ENCODE data around the gene ZSWIM5.
"Not testable (repeated sequence)": the region's sequence is repeated elsewhere in the genome, so short reads cannot be mapped to it uniquely, and the experiment has no call there.

The ZSWIM5 gene

DNA sequence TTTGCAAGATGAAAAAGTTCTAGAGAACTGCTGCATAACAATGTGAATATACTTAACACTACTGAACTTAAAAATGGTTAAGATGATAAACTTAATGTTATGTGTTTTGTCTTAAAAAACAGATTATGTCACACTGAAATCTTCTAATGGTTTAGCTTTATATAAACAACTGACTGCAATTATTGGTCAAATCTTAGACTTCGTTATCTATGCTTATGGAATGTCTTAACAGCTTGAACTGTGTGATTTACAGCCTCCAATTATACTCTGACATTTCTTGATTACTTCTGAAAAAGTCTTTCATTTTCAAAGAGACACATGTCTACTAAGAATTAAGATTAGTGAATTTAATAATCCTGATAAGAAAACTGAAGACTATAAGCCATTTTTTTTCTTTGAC lies 71.1 kb downstream of the ZSWIM5 start:
- no peak for DNase-seq

DNA sequence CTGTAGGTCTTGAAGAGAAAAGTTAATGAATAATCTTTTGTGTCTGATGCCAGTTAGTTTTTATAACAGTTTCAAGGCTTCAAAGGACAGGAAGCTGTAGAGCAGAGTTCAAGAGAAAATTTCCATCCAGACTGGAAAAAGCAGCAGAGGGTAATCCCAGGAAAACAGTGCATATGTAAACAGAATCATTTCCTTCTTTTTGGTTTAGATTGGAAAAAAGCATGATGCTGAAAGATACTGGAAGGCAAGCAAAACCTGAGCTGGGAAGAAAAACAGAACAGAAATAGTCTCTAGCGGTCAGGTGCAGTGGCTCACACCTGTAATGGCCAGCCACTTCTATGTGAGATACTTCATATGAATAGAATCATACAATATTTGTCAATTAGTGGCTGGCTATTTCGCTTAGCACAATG lies 71.9 kb downstream of the ZSWIM5 start:
- no peak for DNase-seq

DNA sequence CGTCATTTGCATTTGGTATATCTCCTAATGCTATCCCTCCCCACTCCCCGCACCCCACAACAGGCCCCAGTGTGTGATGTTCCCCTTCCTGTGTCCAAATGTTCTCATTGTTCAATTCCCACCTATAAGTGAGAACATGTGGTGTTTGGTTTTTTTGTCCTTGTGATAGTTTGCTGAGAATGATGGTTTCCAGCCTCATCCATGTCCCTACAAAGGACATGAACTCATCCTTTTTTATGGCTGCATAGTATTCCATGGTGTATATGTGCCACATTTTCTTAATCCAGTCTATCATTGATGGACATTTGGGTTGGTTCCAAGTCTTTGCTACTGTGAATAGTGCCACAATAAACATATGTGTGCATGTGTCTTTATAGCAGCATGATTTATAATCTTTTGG lies 73.7 kb downstream of the ZSWIM5 start:
- DNase-seq, result not testable (repeated sequence)

DNA sequence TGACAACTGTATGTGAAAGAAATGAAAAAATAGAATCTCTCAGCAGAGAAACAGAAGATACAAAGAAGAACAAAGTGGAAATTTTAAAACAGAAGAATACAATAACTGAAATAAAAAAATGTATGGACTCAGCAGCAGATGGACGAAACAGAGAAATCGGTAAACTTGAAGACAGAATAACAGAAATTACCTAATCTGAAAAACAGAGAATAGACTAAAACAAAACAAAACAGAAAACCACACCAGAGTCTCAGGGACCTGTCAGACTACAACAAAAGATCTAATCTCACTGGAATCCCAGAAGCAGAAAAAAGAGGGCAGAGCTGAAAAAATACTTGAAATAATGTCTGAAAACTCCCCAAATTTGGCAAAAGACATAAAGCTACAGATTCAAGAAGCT lies 83.0 kb downstream of the ZSWIM5 start:
- no peak for DNase-seq

- no peak for DNase-seq
Measured at GRCh38 chr1:45122724-45123123, 83.7 kb downstream of the ZSWIM5 start.

- DNase-seq, result no peak
Measured at GRCh38 chr1:45117766-45118165, 88.6 kb downstream of the ZSWIM5 start.

DNA sequence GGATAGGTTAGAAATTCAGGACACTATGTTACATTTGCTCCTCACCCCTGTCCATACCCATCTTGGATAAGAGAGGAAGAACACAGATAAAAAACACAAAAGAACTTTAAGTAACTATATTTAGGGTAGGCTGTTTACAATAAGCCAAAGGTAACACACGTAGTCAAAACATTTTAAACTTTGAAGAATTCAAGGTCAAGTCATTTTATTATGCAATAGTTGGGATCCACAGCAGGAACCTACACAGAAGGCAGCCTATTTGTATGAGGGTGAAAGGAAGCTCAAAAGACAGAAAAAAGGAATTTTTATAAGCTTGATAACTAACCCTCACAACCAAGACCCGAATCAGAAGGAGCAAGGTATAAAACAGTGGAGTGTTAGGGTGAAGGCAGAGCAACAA lies 89.6 kb downstream of the ZSWIM5 start:
- no peak for DNase-seq

DNA sequence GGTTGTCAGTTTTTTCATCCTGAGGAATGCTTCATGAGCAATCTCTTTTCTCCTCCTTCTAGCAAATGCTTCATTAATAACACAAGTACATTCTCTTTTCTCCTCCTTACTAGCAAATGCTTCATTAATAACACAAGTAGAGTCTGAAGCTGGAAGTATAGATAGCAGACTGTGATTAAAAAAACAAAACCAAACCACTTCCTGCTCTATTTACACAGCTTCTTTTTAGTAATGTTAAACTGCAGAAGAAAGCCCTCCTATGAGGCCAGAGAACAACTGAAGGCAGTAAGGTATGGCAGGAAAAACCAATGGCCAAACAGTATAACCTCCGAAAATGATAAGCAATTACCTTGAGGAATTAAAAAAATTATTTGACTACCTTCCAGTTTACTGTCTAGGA lies 90.1 kb downstream of the ZSWIM5 start:
- no peak for DNase-seq

DNA sequence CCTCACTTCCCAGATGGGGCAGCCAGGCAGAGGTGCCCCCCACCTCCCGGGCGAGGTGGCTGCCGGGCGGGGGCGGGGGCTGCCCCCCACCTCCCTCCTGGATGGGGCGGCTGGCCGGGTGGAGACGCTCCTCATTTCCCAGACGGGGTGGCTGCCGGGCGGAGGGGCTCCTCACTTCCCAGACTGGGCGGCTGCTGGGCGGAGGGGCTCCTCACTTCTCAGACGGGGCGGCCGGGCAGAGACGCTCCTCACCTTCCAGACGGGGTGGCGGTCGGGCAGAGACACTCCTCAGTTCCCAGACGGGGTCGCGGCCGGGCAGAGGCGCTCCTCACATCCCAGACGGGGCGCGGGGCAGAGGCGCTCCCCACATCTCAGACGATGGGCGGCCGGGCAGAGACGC lies 91.2 kb downstream of the ZSWIM5 start:
- not testable (repeated sequence) for DNase-seq

DNA sequence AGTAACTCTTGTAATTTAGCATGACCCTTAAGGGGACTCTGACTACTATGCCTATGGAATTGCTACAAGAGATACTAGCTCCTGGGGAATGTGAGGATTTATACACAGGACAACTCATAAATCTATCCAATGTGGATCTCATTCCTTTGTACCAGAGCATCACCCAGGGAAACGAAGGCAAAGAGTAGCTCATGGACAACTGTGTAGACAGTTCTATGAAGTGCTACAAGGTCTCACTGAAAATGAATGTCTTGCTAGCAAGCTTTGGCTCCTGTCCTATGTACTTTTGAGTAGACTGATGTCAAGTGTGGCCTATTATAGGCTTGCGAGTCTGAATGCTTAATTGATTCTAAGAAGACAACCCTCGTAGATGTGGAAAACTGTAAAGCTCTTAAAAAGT lies 93.7 kb downstream of the ZSWIM5 start:
- no peak for DNase-seq

- DNase-seq, result no peak
Measured at GRCh38 chr1:45111239-45111638, 95.2 kb downstream of the ZSWIM5 start.

- DNase-seq, result no peak
Measured at GRCh38 chr1:45107782-45108181, 98.6 kb downstream of the ZSWIM5 start.

DNA sequence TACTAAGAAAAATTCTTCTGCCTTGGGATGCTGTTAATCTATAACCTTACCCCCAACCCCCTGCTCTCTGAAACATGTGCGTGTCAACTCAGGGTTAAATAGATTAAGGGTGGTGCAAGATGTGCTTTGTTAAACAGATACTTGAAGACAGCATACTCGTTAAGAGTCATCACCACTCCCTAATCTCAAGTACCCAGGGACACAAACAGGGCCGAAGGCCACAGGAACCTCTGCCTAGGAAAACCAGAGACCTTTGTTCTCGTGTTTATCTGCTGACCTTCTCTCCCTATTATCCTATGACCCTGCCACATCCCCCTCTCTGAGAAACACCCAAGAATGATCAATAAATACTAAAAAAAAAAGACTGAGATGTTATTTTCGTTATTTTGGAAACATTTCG lies 99.5 kb downstream of the ZSWIM5 start:
- DNase-seq, result not testable (repeated sequence)

- not testable (repeated sequence) for DNase-seq
Measured at GRCh38 chr1:45106156-45106545, 100.3 kb downstream of the ZSWIM5 start.

GRCh38 chr1:45105486-45106155 lies 100.8 kb downstream of the ZSWIM5 start:
- not testable (repeated sequence) for DNase-seq

DNA sequence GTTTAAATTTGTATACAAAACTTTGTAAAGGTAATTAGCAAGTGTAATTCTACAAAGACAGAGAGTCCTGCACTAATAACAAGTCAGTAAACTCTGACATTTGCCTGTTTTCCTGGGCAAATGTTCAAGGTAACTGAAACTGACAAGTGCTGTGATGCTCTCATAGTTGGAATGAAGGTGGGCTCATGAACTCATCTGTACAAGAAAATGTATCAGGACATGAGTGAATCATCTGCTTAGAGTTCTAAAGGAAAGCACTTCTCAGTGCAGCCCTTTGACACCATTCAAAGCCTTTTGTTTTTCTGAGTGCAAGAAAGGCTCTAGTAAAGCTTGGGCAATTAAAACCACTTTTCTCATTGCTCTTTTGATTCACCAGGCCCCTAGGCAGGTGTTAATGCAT lies 102.9 kb downstream of the ZSWIM5 start:
- no peak for DNase-seq

- DNase-seq, result no peak
Measured at GRCh38 chr1:45101947-45102346, 104.5 kb downstream of the ZSWIM5 start.

DNA sequence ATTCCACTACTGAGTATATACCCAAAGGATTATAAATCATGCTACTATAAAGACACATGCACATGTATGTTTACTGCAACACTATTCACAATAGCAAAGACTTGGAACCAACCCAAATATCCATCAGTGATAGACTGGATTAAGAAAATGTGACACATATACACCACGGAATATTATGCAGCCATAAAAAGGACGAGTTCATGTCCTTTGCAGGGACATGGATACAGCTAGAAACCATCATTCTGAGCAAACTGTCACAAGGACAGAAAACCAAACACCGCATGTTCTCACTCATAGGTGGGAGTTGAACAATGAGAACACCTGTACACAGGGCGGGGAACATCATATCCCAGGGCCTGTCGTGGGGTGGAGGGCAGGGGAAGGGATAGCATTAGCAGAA lies 104.9 kb downstream of the ZSWIM5 start:
- DNase-seq, result not testable (repeated sequence)

DNA sequence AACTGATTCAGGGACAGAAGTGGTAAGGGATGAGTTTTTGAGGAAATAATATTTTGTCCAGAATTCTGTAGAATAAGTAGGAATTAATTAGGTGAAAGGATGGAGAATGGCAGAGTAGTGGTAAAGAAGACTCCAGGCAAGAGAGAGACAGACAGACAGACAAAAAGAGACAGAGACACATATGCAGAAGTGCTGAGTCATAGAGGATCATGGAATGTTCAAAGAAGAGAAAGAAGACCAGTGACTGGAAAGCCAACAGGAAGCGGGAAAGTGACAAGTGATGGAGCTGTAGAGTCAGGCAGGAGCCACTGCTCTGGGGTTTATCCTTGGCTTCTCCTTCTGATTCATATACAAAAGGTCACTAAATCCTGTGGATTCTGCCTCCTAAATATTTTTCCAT lies 108.5 kb downstream of the ZSWIM5 start:
- DNase-seq, result no peak

- no peak for DNase-seq
Measured at GRCh38 chr1:45097079-45097478, 109.3 kb downstream of the ZSWIM5 start.

DNA sequence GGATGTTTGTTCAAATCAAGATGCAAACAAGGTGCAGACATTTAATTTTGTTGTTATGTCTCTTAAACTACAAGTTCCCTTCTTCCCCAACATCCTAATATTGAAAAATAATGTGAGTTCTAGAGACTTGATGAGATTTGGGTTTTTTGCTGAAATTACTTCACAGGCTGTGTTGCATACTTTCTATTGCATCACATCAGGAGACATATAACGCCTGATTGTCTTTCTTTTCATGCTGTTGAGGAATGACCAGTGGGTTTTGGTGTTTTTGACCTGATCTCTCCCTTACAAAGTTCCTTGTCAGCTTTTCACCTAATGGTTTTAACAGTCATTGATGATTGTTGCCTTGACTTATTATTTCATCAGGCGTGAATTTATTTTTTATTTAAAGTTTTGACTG lies 111.0 kb downstream of the ZSWIM5 start:
- DNase-seq, result no peak

- DNase-seq, result not testable (repeated sequence)
Measured at GRCh38 chr1:45094371-45094770, 112.0 kb downstream of the ZSWIM5 start.

- no peak for DNase-seq
Measured at GRCh38 chr1:45093334-45093733, 113.1 kb downstream of the ZSWIM5 start.

- no peak for DNase-seq
Measured at GRCh38 chr1:45089711-45090110, 116.7 kb downstream of the ZSWIM5 start.

GRCh38 chr1:45084562-45084961 lies 121.8 kb downstream of the ZSWIM5 start:
- no peak for DNase-seq

DNA sequence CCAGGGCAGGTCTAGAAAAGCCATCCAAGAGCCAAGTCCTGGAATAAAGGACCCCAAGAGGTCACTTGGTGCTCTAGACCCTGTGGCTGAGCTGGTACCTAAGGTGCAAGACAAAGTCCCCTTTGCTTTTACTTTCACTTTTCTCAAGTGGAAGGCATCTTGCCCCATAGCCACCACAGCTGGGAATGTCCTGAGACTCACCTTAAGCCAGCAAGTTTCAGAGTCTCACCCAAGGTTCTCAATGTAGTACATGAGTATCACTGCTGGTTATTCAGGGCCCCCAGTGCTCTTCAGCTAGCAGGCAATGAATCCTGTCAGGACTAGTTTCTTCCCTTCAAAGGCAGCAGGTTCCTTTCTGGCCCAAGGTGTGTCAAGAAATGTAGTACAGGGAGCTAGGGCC lies 126.9 kb downstream of the ZSWIM5 start:
- no peak for DNase-seq

Measured in NCI-H1048 (cell line).